H9 (cell line): ENCODE results near the gene PACS1. TPM values are rescaled to one million over a fixed set of nuclear protein-coding genes. Genes with fewer than 3 reads are reported as not detected.

ENCODE experiments used
- DNase-seq: peaks from one replicate; pipeline ENCODE4 v3.0.0-alpha.2; 2017
- H2AFZ ChIP-seq: one replicate; pipeline ENCODE4 v1.6.1; 2013; ENCODE audit warnings: mild to moderate bottlenecking, low read length, control low read depth, moderate library complexity
- H2AK5ac ChIP-seq: 2 replicates; pipeline ENCODE4 v1.6.1; 2013; ENCODE audit warnings: low read length, control low read depth, mixed read lengths; ENCODE audit not compliant: insufficient read length
- H2BK120ac ChIP-seq: one replicate; pipeline ENCODE4 v1.6.1; 2013; ENCODE audit warnings: low read depth, mild to moderate bottlenecking, low read length, control low read depth, inconsistent platforms; ENCODE audit not compliant: poor library complexity, severe bottlenecking
- H2BK12ac ChIP-seq: 2 replicates; pipeline ENCODE4 v1.6.1; 2013; ENCODE audit warnings: low read length, control low read depth, mixed read lengths, low read depth; ENCODE audit not compliant: insufficient read length
- H2BK15ac ChIP-seq: 2 replicates; pipeline ENCODE4 v1.6.1; 2013; ENCODE audit warnings: low read depth, low read length, control low read depth
- H2BK20ac ChIP-seq: one replicate; pipeline ENCODE4 v1.6.1; 2013; ENCODE audit warnings: low read depth, mild to moderate bottlenecking, low read length, control low read depth, inconsistent platforms; ENCODE audit not compliant: poor library complexity, severe bottlenecking
- H2BK5ac ChIP-seq: 2 replicates; pipeline ENCODE4 v1.6.1; 2013; ENCODE audit warnings: low read length, control low read depth, mixed read lengths; ENCODE audit not compliant: insufficient read length
- H3K14ac ChIP-seq: 2 replicates; pipeline ENCODE4 v1.6.1; 2013; ENCODE audit warnings: low read length, control low read depth; ENCODE audit not compliant: insufficient read depth
- H3K18ac ChIP-seq: 2 replicates; pipeline ENCODE4 v1.6.1; 2013; ENCODE audit warnings: low read depth, mild to moderate bottlenecking, mixed read lengths, low read length, control low read depth; ENCODE audit not compliant: insufficient read length
- H3K23ac ChIP-seq: 2 replicates; pipeline ENCODE4 v1.6.1; 2013; ENCODE audit warnings: low read length, control low read depth, mixed read lengths, low read depth; ENCODE audit not compliant: insufficient read length
- H3K23me2 ChIP-seq: 2 replicates; pipeline ENCODE4 v1.6.1; 2013; ENCODE audit warnings: low read depth, mild to moderate bottlenecking, mixed read lengths, low read length, control low read depth; ENCODE audit not compliant: insufficient read length, poor library complexity, severe bottlenecking
- H3K27ac ChIP-seq: 2 replicates; pipeline ENCODE4 v1.5.1; 2013; ENCODE audit warnings: low read length, control low read depth, mixed read lengths, low read depth; ENCODE audit not compliant: insufficient read length
- H3K27me3 ChIP-seq: 2 replicates; pipeline ENCODE4 v1.6.1; 2013; ENCODE audit warnings: low read length, control low read depth, inconsistent platforms; ENCODE audit not compliant: insufficient read depth
- H3K4ac ChIP-seq: 2 replicates; pipeline ENCODE4 v1.6.1; 2013; ENCODE audit warnings: low read depth, mild to moderate bottlenecking, control low read depth, inconsistent platforms, low read length, moderate library complexity
- H3K4me1 ChIP-seq: 2 replicates; pipeline ENCODE4 v1.6.1; 2013; ENCODE audit warnings: low read length, control low read depth, inconsistent platforms; ENCODE audit not compliant: insufficient read depth
- H3K4me2 ChIP-seq: 2 replicates; pipeline ENCODE4 v1.6.1; 2013; ENCODE audit warnings: low read length, control low read depth, mixed read lengths; ENCODE audit not compliant: insufficient read length, insufficient read depth
- H3K56ac ChIP-seq: 2 replicates; pipeline ENCODE4 v1.6.1; 2013; ENCODE audit warnings: low read depth, mild to moderate bottlenecking, mixed read lengths, low read length, control low read depth; ENCODE audit not compliant: insufficient read length
- H3K79me1 ChIP-seq: 2 replicates; pipeline ENCODE4 v1.6.1; 2013; ENCODE audit warnings: low read depth, mild to moderate bottlenecking, moderate library complexity, low read length, control low read depth, inconsistent platforms; ENCODE audit not compliant: insufficient read depth, poor library complexity, severe bottlenecking
- H3K79me2 ChIP-seq: 2 replicates; pipeline ENCODE4 v1.6.1; 2013; ENCODE audit warnings: low read length, control low read depth, inconsistent platforms; ENCODE audit not compliant: insufficient read depth
- H3K9ac ChIP-seq: 2 replicates; pipeline ENCODE4 v1.6.1; 2013; ENCODE audit warnings: low read length, control low read depth, mixed read lengths; ENCODE audit not compliant: insufficient read length; ENCODE audit errors: extremely low read depth
- H3K9me3 ChIP-seq: one replicate; pipeline ENCODE4 v1.6.1; 2013; ENCODE audit warnings: low read depth, low read length, inconsistent platforms; ENCODE audit not compliant: control insufficient read depth
- H3T11ph ChIP-seq: one replicate; pipeline ENCODE4 v1.6.1; 2013; ENCODE audit warnings: mild to moderate bottlenecking, low read length, control low read depth, inconsistent platforms
- H4K20me1 ChIP-seq: one replicate; pipeline ENCODE4 v1.6.1; 2013; ENCODE audit not compliant: control insufficient read depth, insufficient read length, insufficient read depth
- H4K5ac ChIP-seq: 2 replicates; pipeline ENCODE4 v1.6.1; 2013; ENCODE audit warnings: low read depth, mild to moderate bottlenecking, mixed read lengths, low read length, control low read depth; ENCODE audit not compliant: insufficient read length
- H4K8ac ChIP-seq: replicated peaks from 2 replicates; pipeline ENCODE4 v1.6.1; 2013; ENCODE audit warnings: low read length, control low read depth, mixed read lengths, low read depth; ENCODE audit not compliant: insufficient read length
- H4K91ac ChIP-seq: 2 replicates; pipeline ENCODE4 v1.6.1; 2013; ENCODE audit warnings: low read depth, mild to moderate bottlenecking, moderate library complexity, mixed read lengths, low read length, control low read depth; ENCODE audit not compliant: insufficient read length
- H3K27ac Mint-ChIP-seq, 3 experiments: 2 replicates in 2 of 3; 3 replicates in 1 of 3; pipeline ENCODE4 v1.8.0; 2020 to 2021; ENCODE audit warnings: mixed read lengths in 3 of 3, mild to moderate bottlenecking in 1 of 3, moderate library complexity in 1 of 3
- H3K27me3 Mint-ChIP-seq: 2 replicates; pipeline ENCODE4 v1.8.0; 2021; ENCODE audit warnings: low read depth, mild to moderate bottlenecking, moderate library complexity, mixed read lengths
- H3K36me3 Mint-ChIP-seq, 3 experiments: 2 replicates in 2 of 3; 3 replicates in 1 of 3; pipeline ENCODE4 v1.8.0; 2020 to 2021; ENCODE audit warnings: low read depth in 3 of 3, mixed read lengths in 3 of 3; ENCODE audit not compliant: insufficient read depth in 1 of 3
- H3K4me1 Mint-ChIP-seq, 2 experiments: 2 replicates each; pipeline ENCODE4 v1.8.0; 2020; ENCODE audit warnings: mixed read lengths in 2 of 2
- H3K4me3 Mint-ChIP-seq, 2 experiments: 2 replicates in 1 of 2; 3 replicates in 1 of 2; pipeline ENCODE4 v1.8.0; 2020 to 2021; ENCODE audit warnings: mild to moderate bottlenecking in 2 of 2, mixed read lengths in 2 of 2, moderate library complexity in 1 of 2
- H3K9me3 Mint-ChIP-seq, 2 experiments: 2 replicates in 1 of 2; 3 replicates in 1 of 2; pipeline ENCODE4 v1.8.0; 2020; ENCODE audit warnings: mild to moderate bottlenecking in 2 of 2, mixed read lengths in 2 of 2, moderate library complexity in 1 of 2
- CTCF ChIP-seq: fragments of 200-600 bp; sonication (generic); conservative IDR thresholded peaks from 3 replicates; pipeline ENCODE4 v1.8.0; 2021; ENCODE audit warnings: antibody characterized with exemption, mild to moderate bottlenecking
- WGBS: extraction: QIAGEN DNeasy Blood & Tissue Kit; methylation state at CpG from one replicate; pipeline ENCODE4 v1.1.7; 2013; ENCODE audit warnings: missing lambda C conversion rate, low lambda C conversion rate, mixed read lengths; ENCODE audit not compliant: insufficient read length; ENCODE audit errors: extremely low coverage; 5-methylcytosine and 5-hydroxymethylcytosine counted together
- total RNA-seq: library from RNA; stranded (reverse); gene quantifications from 2 replicates; pipeline ENCODE4 v1.2.1, GENCODE V29; 2021

PACS1 gene
- total RNA-seq, 1 experiment from 2014 or later, result 35.5 TPM

DNA sequence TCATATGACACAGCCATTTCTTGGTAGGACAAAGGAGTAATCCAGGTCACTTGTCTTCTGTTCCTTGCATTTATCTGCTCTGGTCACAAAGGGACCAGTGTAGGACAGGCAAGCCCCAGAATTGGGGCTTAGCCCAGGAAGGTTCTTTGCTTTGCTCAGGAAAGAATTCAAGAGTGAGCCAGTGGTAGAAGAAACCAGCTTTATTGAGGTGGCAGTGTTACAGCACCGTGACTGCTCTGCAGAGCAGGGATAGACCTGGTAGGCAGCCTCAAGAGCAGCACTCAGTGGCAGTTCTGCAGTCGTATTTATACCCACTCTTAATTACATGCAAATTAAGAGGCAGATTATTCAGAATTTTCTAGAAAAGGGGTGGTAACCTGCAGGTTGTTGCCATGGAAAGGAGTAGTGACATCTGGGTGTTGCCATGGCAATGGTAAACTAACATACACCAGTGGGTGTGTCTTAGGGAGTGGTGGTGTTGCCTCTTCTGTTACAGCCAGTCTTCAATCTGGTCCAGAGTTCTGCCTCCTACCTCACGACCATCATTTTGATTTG lies 113.5 kb downstream of the PACS1 start:
- no peak overlapping the region for H4K5ac ChIP-seq
- no peaks in the 10 kb centered on the region for H4K20me1 ChIP-seq
- no peak overlapping the region for H3K56ac ChIP-seq
- H3K23me2 ChIP-seq, result no peaks in the 10 kb centered on the region
- no peak overlapping the region for H2AFZ ChIP-seq
- H2BK120ac ChIP-seq, result no peak overlapping the region
- H3K9me3 ChIP-seq, result no peaks in the 10 kb centered on the region
- H2BK12ac ChIP-seq, result no peak overlapping the region
- H3K27me3 Mint-ChIP-seq, result no peaks in the 10 kb centered on the region; the same call in 1 of the 2 replicates
- H3K9me3 Mint-ChIP-seq, result no peaks in the 10 kb centered on the region
- no peak overlapping the region for H3K23ac ChIP-seq
- H3K4me1 Mint-ChIP-seq, result peaks cover 0 to 4% of the 10 kb centered on the region in 2 experiments; a peak in 1 of 4 replicates
- no peak overlapping the region for H3K27ac ChIP-seq
- H3K18ac ChIP-seq, result no peak overlapping the region
- no CpG with 5 or more reads among the region's 3 CpGs for WGBS
- H3K79me2 ChIP-seq, result no peaks in the 10 kb centered on the region
- H3K36me3 Mint-ChIP-seq, result no peaks in the 10 kb centered on the region; a peak in 1 of 7 replicates
- no peak overlapping the region for H3K4ac ChIP-seq
- H3K4me2 ChIP-seq, result no peak overlapping the region
- H4K91ac ChIP-seq, result no peak overlapping the region
- H3K9ac ChIP-seq, result no peak overlapping the region
- H3K79me1 ChIP-seq, result no peaks in the 10 kb centered on the region
- DNase-seq, result no peak
- TF ChIP-seq CTCF, result no peak
- H3K27me3 ChIP-seq, result no peaks in the 10 kb centered on the region
- no peaks in the 10 kb centered on the region for H3K4me1 ChIP-seq
- no peak overlapping the region for H2BK5ac ChIP-seq
- no peak overlapping the region for H2BK15ac ChIP-seq
- H3K4me3 Mint-ChIP-seq, result no peak overlapping the region
- H2BK20ac ChIP-seq, result no peak overlapping the region
- peak overlapping the region in 1 of 3 experiments; percentile 49; a peak in 2 of 7 replicates for H3K27ac Mint-ChIP-seq
- no peak overlapping the region for H2AK5ac ChIP-seq
- H3T11ph ChIP-seq, result no peak overlapping the region
- H3K14ac ChIP-seq, result no peak overlapping the region
- no peak overlapping the region for H4K8ac ChIP-seq
